OCI-LY3 (cell line): ENCODE measurements around the gene CA7.

ENCODE experiments used
- CTCF ChIP-seq: fragments of 200-600, 300-600 bp; sonication (generic); IDR thresholded peaks from 2 replicates; pipeline ENCODE4 v1.5.1; 2014; ENCODE audit warnings: antibody characterized with exemption, low read length, low read depth
- EZH2phosphoT487 ChIP-seq: fragments of 200-600 bp; shearing (Covaris generic); IDR thresholded peaks from 2 replicates; pipeline ENCODE4 v1.6.1; 2018; ENCODE audit warnings: antibody characterized with exemption, mixed run types, low read depth

- TF ChIP-seq CTCF (no peak), EZH2phosphoT487 (no peak)
Measured at GRCh38 chr16:66902648-66903543, 58.7 kb downstream of the CA7 start.
